ENCODE measurements around the gene LMAN1L.

LMAN1L gene

GRCh38 chr15:74812533-74812932, at the start of gene LMAN1L:
Gene LMAN1L (plus strand): TSS chr15:74812835. CDS start chr15:74812855, 20 bp downstream.
- CTCF ChIA-PET = interaction anchor here (0.9 to 1.6 kb wide), 6 partner anchors 9 to 43 kb away, joined by 3 to 4 read pairs (median 3); no protein-coding TSS in a partner anchor
- DNase-seq (ENCODE audit: extremely low spot score) = no peak
- no peak for TF ChIP-seq CTCF (IDR thresholded peaks at IDR 0.05; ENCODE audit: control extremely low read depth, extremely low read depth, low read depth, missing control alignments)
- POLR2A ChIA-PET = no interaction called here

GRCh38 chr15:74763416-74763815, 49.2 kb upstream of the LMAN1L start:
- no peak for TF ChIP-seq CTCF (IDR thresholded peaks at IDR 0.05; ENCODE audit: control extremely low read depth, extremely low read depth, low read depth, missing control alignments)
- CTCF ChIA-PET = interaction anchor here (1.1 to 11.1 kb wide), 4 partner anchors 8 to 187 kb away, joined by 5 to 112 read pairs (median 8); no protein-coding TSS in a partner anchor
- POLR2A ChIA-PET = no interaction called here
- no peak for DNase-seq (ENCODE audit: extremely low spot score)

GRCh38 chr15:74767167-74768098, 45.2 kb upstream of the LMAN1L start:
- DNase-seq (ENCODE audit: extremely low spot score) = no peak
- TF ChIP-seq CTCF (IDR thresholded peaks at IDR 0.05; ENCODE audit: control extremely low read depth, extremely low read depth, low read depth, missing control alignments) = no peak
- CTCF ChIA-PET = interaction anchor here (1.5 to 21.6 kb wide), 18 partner anchors 7 to 395 kb away, joined by 4 to 1226 read pairs (median 17); partner anchors contain the start of genes CLK3, CPLX3, CSK and CYP1A1
- POLR2A ChIA-PET = interaction anchor here (1.2 kb wide), 1 partner anchor 136 kb away, joined by 4 read pairs; no protein-coding TSS in a partner anchor

GRCh38 chr15:74768099-74768770, 44.4 kb upstream of the LMAN1L start:
- CTCF ChIA-PET = interaction anchor here (1.2 to 21.6 kb wide), 26 partner anchors 9 to 400 kb away, joined by 3 to 1226 read pairs (median 10); partner anchors contain the start of genes CLK3, CPLX3, CSK and CYP11A1
- TF ChIP-seq CTCF (IDR thresholded peaks at IDR 0.05; ENCODE audit: control extremely low read depth, extremely low read depth, low read depth, missing control alignments) = no peak
- DNase-seq (ENCODE audit: extremely low spot score) = no peak
- POLR2A ChIA-PET = interaction anchor here (1.2 kb wide), 1 partner anchor 136 kb away, joined by 4 read pairs; no protein-coding TSS in a partner anchor

GRCh38 chr15:74768771-74769342, 43.8 kb upstream of the LMAN1L start:
- DNase-seq (ENCODE audit: extremely low spot score) = peak; percentile 78

More at GRCh38 chr15:74768771-74769342, 43.8 kb upstream of the LMAN1L start:
- ChIA-PET POLR2A (interaction anchor here (1.2 kb wide), 1 partner anchor 137 kb away, joined by 4 read pairs; no protein-coding TSS in a partner anchor), CTCF (interaction anchor here (0.6 to 21.6 kb wide), 36 partner anchors 10 to 401 kb away, joined by 3 to 1226 read pairs (median 6); partner anchors contain the start of genes CLK3, CPLX3, CSK and CYP11A1)
- peak; percentile 74 for TF ChIP-seq CTCF (IDR thresholded peaks at IDR 0.05; ENCODE audit: control extremely low read depth, extremely low read depth, low read depth, missing control alignments)
